ENCODE results near the gene CXorf49. TPM values are rescaled to one million over a fixed set of nuclear protein-coding genes. Genes with fewer than 3 reads are reported as not detected.

Gene CXorf49
- total and polyA plus RNA-seq, 9 of the 15 experiments (the other 6 are each of a cell fraction or from before 2014, with no cell fraction given), result not detected

DNA sequence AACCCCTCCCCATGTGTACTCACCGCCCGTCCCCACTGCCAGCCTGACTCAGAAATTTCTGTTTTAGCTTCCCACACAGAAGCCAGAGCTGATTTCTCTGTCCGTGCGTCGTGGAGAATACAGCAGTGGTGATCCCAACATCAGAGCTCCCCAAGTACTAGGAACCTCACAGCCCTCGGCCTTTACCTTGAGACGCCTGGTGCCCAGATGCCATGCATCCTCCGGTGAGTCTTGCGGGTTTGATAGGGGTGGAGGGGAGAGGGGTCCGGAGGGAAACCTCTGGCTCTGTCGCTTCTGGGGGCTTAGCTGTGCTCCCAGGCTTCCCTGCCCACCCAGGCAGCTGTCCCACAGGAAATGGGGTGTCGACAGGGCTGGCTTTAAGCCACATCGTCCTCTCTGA lies 48.6 kb downstream of the CXorf49 start:
- H2AFZ ChIP-seq (ENCODE audit: low read depth, low read length), result no peak overlapping the region
- peaks cover 0 to 29% of the 10 kb centered on the region in 2 experiments; a peak in 3 of 5 replicates for H3K27me3 ChIP-seq (ENCODE audit: control insufficient read depth in 2 of 2, insufficient read depth in 2 of 2, low read length in 2 of 2)
- intact Hi-C loops (cut with micrococcal nuclease) (no loop called here), in situ Hi-C loops (cut with MboI) (loop anchor here (25.0 kb wide), 1 partner anchor 193 kb away; no protein-coding TSS in a partner anchor)
- no peak overlapping the region for H3K27ac ChIP-seq (ENCODE audit: extremely low read depth, low read depth, low read length)
- H3K9me3 ChIP-seq (replicated peaks; ENCODE audit: control insufficient read depth, insufficient read depth, low read depth, low read length), result no peaks in the 10 kb centered on the region
- BruUV-seq (replicated peaks), result no TSS peak
- H3K79me2 ChIP-seq (ENCODE audit: control insufficient read depth, insufficient read depth, low read length), result no peaks in the 10 kb centered on the region
- H3K4me2 ChIP-seq (ENCODE audit: insufficient read depth, low read length), result no peak overlapping the region
- whole genome bisulfite sequencing (ENCODE audit: insufficient coverage, low coverage, missing lambda C conversion rate), result 5% methylated on average over 6 of the region's 13 CpGs
- H3K9ac ChIP-seq (ENCODE audit: insufficient read depth in 1 of 2, low read depth in 2 of 2, low read length in 2 of 2), result no peak overlapping the region
- H3K4me3 ChIP-seq, result no peak overlapping the region
- no peaks in the 10 kb centered on the region for H3K36me3 ChIP-seq (ENCODE audit: control insufficient read depth, insufficient read depth, low read length)
- no peak for DNase-seq (ENCODE audit: extremely low read depth in 1 of 4, low spot score in 3 of 4)
- H3K4me1 ChIP-seq (replicated peaks in 1 of 2; ENCODE audit: control insufficient read depth in 2 of 2, insufficient read depth in 2 of 2, low read length in 2 of 2), result peaks cover 0 to 16% of the 10 kb centered on the region in 2 experiments; a peak in 3 of 5 replicates
- no peak for FAIRE-seq
- ATAC-seq, result no peak
- ChIA-PET POLR2A (interaction anchor here (1.2 kb wide), 1 partner anchor 9 kb away, joined by 3 read pairs; no protein-coding TSS in a partner anchor), CTCF (ENCODE audit: low intra/inter-chr PET ratio) (no interaction called here)
- H3K9me1 ChIP-seq (ENCODE audit: control insufficient read depth, insufficient read depth, low read length), result no peaks in the 10 kb centered on the region
- H4K20me1 ChIP-seq (replicated peaks; ENCODE audit: control insufficient read depth, insufficient read depth, low read length), result no peaks in the 10 kb centered on the region
- TF ChIP-seq IRF2 (CRISPR knock-in tag; IDR thresholded peaks at IDR 0.05) (no peak), ZNF696 (CRISPR knock-in tag; conservative IDR thresholded peaks at IDR 0.05) (no peak), HDAC2 (IDR thresholded peaks at IDR 0.05) (no peak), THRAP3 (IDR thresholded peaks at IDR 0.05; ENCODE audit: borderline replicate concordance) (no peak), HDAC8 (tag; IDR thresholded peaks at IDR 0.05) (no peak), RFX1 (IDR thresholded peaks at IDR 0.05) (no peak), ZNF830 (CRISPR knock-in tag; IDR thresholded peaks at IDR 0.05) (no peak), SRSF7 (optimal IDR thresholded peaks at IDR 0.05; ENCODE audit: low read depth, low read length) (no peak), CBFA2T2 (conservative IDR thresholded peaks at IDR 0.05) (no peak), ZNF239 (CRISPR knock-in tag; IDR thresholded peaks at IDR 0.05) (no peak)
- TF ChIP-seq, protein P1, sequence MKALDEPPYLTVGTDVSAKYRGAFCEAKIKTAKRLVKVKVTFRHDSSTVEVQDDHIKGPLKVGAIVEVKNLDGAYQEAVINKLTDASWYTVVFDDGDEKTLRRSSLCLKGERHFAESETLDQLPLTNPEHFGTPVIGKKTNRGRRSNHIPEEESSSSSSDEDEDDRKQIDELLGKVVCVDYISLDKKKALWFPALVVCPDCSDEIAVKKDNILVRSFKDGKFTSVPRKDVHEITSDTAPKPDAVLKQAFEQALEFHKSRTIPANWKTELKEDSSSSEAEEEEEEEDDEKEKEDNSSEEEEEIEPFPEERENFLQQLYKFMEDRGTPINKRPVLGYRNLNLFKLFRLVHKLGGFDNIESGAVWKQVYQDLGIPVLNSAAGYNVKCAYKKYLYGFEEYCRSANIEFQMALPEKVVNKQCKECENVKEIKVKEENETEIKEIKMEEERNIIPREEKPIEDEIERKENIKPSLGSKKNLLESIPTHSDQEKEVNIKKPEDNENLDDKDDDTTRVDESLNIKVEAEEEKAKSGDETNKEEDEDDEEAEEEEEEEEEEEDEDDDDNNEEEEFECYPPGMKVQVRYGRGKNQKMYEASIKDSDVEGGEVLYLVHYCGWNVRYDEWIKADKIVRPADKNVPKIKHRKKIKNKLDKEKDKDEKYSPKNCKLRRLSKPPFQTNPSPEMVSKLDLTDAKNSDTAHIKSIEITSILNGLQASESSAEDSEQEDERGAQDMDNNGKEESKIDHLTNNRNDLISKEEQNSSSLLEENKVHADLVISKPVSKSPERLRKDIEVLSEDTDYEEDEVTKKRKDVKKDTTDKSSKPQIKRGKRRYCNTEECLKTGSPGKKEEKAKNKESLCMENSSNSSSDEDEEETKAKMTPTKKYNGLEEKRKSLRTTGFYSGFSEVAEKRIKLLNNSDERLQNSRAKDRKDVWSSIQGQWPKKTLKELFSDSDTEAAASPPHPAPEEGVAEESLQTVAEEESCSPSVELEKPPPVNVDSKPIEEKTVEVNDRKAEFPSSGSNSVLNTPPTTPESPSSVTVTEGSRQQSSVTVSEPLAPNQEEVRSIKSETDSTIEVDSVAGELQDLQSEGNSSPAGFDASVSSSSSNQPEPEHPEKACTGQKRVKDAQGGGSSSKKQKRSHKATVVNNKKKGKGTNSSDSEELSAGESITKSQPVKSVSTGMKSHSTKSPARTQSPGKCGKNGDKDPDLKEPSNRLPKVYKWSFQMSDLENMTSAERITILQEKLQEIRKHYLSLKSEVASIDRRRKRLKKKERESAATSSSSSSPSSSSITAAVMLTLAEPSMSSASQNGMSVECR (CRISPR knock-in tag; IDR thresholded peaks at IDR 0.05), result no peak
- TF ChIP-seq, protein P2, sequence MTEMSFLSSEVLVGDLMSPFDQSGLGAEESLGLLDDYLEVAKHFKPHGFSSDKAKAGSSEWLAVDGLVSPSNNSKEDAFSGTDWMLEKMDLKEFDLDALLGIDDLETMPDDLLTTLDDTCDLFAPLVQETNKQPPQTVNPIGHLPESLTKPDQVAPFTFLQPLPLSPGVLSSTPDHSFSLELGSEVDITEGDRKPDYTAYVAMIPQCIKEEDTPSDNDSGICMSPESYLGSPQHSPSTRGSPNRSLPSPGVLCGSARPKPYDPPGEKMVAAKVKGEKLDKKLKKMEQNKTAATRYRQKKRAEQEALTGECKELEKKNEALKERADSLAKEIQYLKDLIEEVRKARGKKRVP (CRISPR knock-in tag; IDR thresholded peaks at IDR 0.05), result no peak
- TF ChIP-seq, protein P3, sequence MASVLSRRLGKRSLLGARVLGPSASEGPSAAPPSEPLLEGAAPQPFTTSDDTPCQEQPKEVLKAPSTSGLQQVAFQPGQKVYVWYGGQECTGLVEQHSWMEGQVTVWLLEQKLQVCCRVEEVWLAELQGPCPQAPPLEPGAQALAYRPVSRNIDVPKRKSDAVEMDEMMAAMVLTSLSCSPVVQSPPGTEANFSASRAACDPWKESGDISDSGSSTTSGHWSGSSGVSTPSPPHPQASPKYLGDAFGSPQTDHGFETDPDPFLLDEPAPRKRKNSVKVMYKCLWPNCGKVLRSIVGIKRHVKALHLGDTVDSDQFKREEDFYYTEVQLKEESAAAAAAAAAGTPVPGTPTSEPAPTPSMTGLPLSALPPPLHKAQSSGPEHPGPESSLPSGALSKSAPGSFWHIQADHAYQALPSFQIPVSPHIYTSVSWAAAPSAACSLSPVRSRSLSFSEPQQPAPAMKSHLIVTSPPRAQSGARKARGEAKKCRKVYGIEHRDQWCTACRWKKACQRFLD (CRISPR knock-in tag; IDR thresholded peaks at IDR 0.05), result no peak

All from K562 (cell line).